ENCODE measurements around the gene CHN2.
"Not testable (repeated sequence)": the region's sequence is repeated elsewhere in the genome, so short reads cannot be mapped to it uniquely, and the experiment has no call there.

The CHN2 gene

GRCh38 chr7:29190349-29191045 lies 4.1 kb upstream of the CHN2 start:
- DNase-seq = no peak

GRCh38 chr7:29192323-29192722 lies 2.3 kb upstream of the CHN2 start:
- DNase-seq = no peak

GRCh38 chr7:29192811-29193210 lies 1.8 kb upstream of the CHN2 start:
- DNase-seq = no peak

- no peak for DNase-seq
Observed at GRCh38 chr7:29193316-29194205, 1.0 kb upstream of the CHN2 start.

- no peak for DNase-seq
Observed at GRCh38 chr7:29194206-29194593, 375 bp upstream of the CHN2 start.

GRCh38 chr7:29196191-29196590 lies 1.6 kb downstream of the CHN2 start:
- DNase-seq = no peak

GRCh38 chr7:29196971-29197595 lies 2.5 kb downstream of the CHN2 start:
- no peak for DNase-seq

GRCh38 chr7:29197916-29198315 lies 3.3 kb downstream of the CHN2 start:
- no peak for DNase-seq

GRCh38 chr7:29199776-29200175 lies 5.2 kb downstream of the CHN2 start:
- no peak for DNase-seq

- DNase-seq = no peak
Observed at GRCh38 chr7:29202651-29203069, 8.1 kb downstream of the CHN2 start.

GRCh38 chr7:29204491-29205272 lies 10.1 kb downstream of the CHN2 start:
- DNase-seq = no peak

- no peak for DNase-seq
Observed at GRCh38 chr7:29207162-29207801, 12.7 kb downstream of the CHN2 start.

- no peak for DNase-seq
Observed at GRCh38 chr7:29208410-29209250, 14.1 kb downstream of the CHN2 start.

GRCh38 chr7:29209745-29210144 lies 15.2 kb downstream of the CHN2 start:
- no peak for DNase-seq

GRCh38 chr7:29212736-29213135 lies 18.2 kb downstream of the CHN2 start:
- not testable (repeated sequence) for DNase-seq

GRCh38 chr7:29214056-29214455 lies 19.5 kb downstream of the CHN2 start:
- DNase-seq = no peak

- no peak for DNase-seq
Observed at GRCh38 chr7:29214816-29215215, 20.2 kb downstream of the CHN2 start.

GRCh38 chr7:29216128-29216527 lies 21.6 kb downstream of the CHN2 start:
- no peak for DNase-seq

- DNase-seq = no peak
Observed at GRCh38 chr7:29217113-29217512, 22.5 kb downstream of the CHN2 start.

GRCh38 chr7:29224726-29225125 lies 30.2 kb downstream of the CHN2 start:
- DNase-seq = no peak

GRCh38 chr7:29228289-29229011 lies 33.9 kb downstream of the CHN2 start:
- DNase-seq = no peak

Measured in activated effector memory CD4-positive, alpha-beta T cell treated with anti-CD3 and anti-CD28 coated beads, Interleukin-2, amount 50 U/mL, for 16 hours (primary cell).